ENCODE measurements around the gene VIP.

DNA sequence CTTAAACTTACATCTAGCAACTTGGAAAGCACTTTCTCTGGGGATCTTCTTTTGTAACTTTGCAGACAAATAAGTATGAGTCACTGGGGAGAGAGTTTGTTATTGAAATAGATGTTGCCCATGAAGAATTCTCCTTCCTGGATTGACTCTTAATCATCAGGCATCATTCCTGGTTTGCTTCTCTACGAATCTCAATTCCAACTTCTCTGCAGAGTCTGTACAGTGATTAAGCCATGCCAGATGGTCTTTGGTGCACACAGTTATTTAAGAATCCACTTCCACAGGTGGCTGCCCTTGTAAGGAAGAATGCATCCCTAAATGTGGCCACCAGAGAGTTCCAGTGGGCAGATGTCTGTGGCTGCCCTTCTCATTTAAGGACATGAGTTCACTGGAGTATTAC is 27.2 kb upstream of the VIP start:
- no peak for TF ChIP-seq MAX (IDR thresholded peaks at IDR 0.05)
- TF ChIP-seq POLR2AphosphoS5 (IDR thresholded peaks at IDR 0.05; ENCODE audit: low read depth, low read length), result no peak
- TF ChIP-seq EZH2 (IDR thresholded peaks at IDR 0.05), result no peak
- TF ChIP-seq JUND (IDR thresholded peaks at IDR 0.05), result no peak
- TF ChIP-seq, protein P1, sequence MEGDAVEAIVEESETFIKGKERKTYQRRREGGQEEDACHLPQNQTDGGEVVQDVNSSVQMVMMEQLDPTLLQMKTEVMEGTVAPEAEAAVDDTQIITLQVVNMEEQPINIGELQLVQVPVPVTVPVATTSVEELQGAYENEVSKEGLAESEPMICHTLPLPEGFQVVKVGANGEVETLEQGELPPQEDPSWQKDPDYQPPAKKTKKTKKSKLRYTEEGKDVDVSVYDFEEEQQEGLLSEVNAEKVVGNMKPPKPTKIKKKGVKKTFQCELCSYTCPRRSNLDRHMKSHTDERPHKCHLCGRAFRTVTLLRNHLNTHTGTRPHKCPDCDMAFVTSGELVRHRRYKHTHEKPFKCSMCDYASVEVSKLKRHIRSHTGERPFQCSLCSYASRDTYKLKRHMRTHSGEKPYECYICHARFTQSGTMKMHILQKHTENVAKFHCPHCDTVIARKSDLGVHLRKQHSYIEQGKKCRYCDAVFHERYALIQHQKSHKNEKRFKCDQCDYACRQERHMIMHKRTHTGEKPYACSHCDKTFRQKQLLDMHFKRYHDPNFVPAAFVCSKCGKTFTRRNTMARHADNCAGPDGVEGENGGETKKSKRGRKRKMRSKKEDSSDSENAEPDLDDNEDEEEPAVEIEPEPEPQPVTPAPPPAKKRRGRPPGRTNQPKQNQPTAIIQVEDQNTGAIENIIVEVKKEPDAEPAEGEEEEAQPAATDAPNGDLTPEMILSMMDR (IDR thresholded peaks at IDR 0.05 in 2 of 3, conservative IDR thresholded peaks at IDR 0.05 in 1 of 3; ENCODE audit: borderline replicate concordance in 1 of 3, insufficient read depth in 1 of 3, low read depth in 2 of 3, low read length in 2 of 3), result no peak
